OCI-LY1 (cell line): ENCODE data around the gene KCNC2.

Source experiments
- H2AFZ ChIP-seq: fragments of 200-600 bp; sonication (generic), shearing (Covaris generic); 2 replicates; pipeline ENCODE4 v1.6.0; 2014; ENCODE audit warnings: antibody characterized with exemption, mild to moderate bottlenecking, low read length
- H3F3A ChIP-seq: fragments of 200-600 bp; sonication (generic), shearing (Covaris generic); 2 replicates; pipeline ENCODE4 v1.6.0; 2014; ENCODE audit warnings: mild to moderate bottlenecking, antibody characterized with exemption, low read length, moderate library complexity; ENCODE audit not compliant: insufficient read depth
- H3K27ac ChIP-seq: fragments of 200-600 bp; sonication (generic); 2 replicates; pipeline ENCODE4 v1.5.1; 2014; ENCODE audit warnings: low read length, mixed run types, mild to moderate bottlenecking, low read depth; ENCODE audit not compliant: poor library complexity, severe bottlenecking
- H3K27me3 ChIP-seq: fragments of 200-600 bp; sonication (generic); 2 replicates; pipeline ENCODE4 v1.6.0; 2014; ENCODE audit warnings: antibody characterized with exemption, mild to moderate bottlenecking, low read length, moderate library complexity; ENCODE audit not compliant: insufficient read depth
- H3K36me3 ChIP-seq: fragments of 200-600 bp; sonication (generic); 2 replicates; pipeline ENCODE4 v1.6.1; 2014; ENCODE audit warnings: mild to moderate bottlenecking, antibody characterized with exemption, low read length, moderate library complexity, mixed read lengths; ENCODE audit not compliant: insufficient read depth
- H3K4me1 ChIP-seq: fragments of 200-600 bp; sonication (generic); 2 replicates; pipeline ENCODE4 v1.5.1; 2014; ENCODE audit warnings: mild to moderate bottlenecking, low read length, moderate library complexity; ENCODE audit not compliant: insufficient read depth, severe bottlenecking
- H3K4me2 ChIP-seq: fragments of 200-600 bp; sonication (generic), shearing (Covaris generic); 2 replicates; pipeline ENCODE4 v1.6.1; 2014; ENCODE audit warnings: low read length
- H3K4me3 ChIP-seq: fragments of 200-600 bp; sonication (generic); 2 replicates; pipeline ENCODE4 v1.5.1; 2014; ENCODE audit warnings: low read length, low read depth, mild to moderate bottlenecking, mixed read lengths; ENCODE audit not compliant: poor library complexity, severe bottlenecking
- H3K79me2 ChIP-seq: fragments of 200-600 bp; shearing (Covaris generic); 2 replicates; pipeline ENCODE4 v1.6.1; 2016; ENCODE audit warnings: mixed run types, low read length, mixed read lengths; ENCODE audit not compliant: insufficient read depth
- H3K9ac ChIP-seq: fragments of 200-600 bp; sonication (generic), shearing (Covaris generic); 2 replicates; pipeline ENCODE4 v1.6.1; 2014; ENCODE audit warnings: mild to moderate bottlenecking, low read length, mixed read lengths
- H3K9me2 ChIP-seq: fragments of 200-600 bp; sonication (generic), shearing (Covaris generic); 2 replicates; pipeline ENCODE4 v1.6.1; 2014; ENCODE audit warnings: low read depth, mild to moderate bottlenecking, low read length, mixed read lengths
- H3K9me3 ChIP-seq: fragments of 200-600 bp; shearing (Covaris generic); 2 replicates; pipeline ENCODE4 v1.6.1; 2014; ENCODE audit warnings: low read length, mixed read lengths
- H4K20me1 ChIP-seq: fragments of 200-600 bp; sonication (generic), shearing (Covaris generic); 2 replicates; pipeline ENCODE4 v1.6.0; 2016; ENCODE audit warnings: mild to moderate bottlenecking, low read length; ENCODE audit not compliant: insufficient read depth
- CTCF ChIP-seq: fragments of 200-600 bp; sonication (generic), shearing (Covaris generic); IDR thresholded peaks from 2 replicates; pipeline ENCODE4 v1.5.1; 2017; ENCODE audit warnings: mild to moderate bottlenecking, antibody characterized with exemption, low read length, moderate library complexity, mixed read lengths
- EZH2 ChIP-seq: fragments of 200-600 bp; sonication (generic), shearing (Covaris generic); IDR thresholded peaks from 2 replicates; pipeline ENCODE4 v1.8.0; 2017; ENCODE audit warnings: borderline replicate concordance, mixed run types, mild to moderate bottlenecking, antibody characterized with exemption, low read length, moderate library complexity, mixed read lengths

KCNC2 gene

GRCh38 chr12:75007133-75007532 is 202.5 kb downstream of the KCNC2 start:
- Histone ChIP-seq H3K4me1 (no peaks in the 10 kb centered on the region), H3K27ac (no peak overlapping the region), H3K4me2 (no peak overlapping the region), H3K79me2 (no peaks in the 10 kb centered on the region), H3K4me3 (no peak overlapping the region), H4K20me1 (no peaks in the 10 kb centered on the region), H2AFZ (no peak overlapping the region), H3K9me2 (no peaks in the 10 kb centered on the region), H3K27me3 (no peaks in the 10 kb centered on the region), H3F3A (no peaks in the 10 kb centered on the region), H3K9me3 (no peaks in the 10 kb centered on the region), H3K36me3 (no peaks in the 10 kb centered on the region), H3K9ac (no peak overlapping the region)
- no peak for TF ChIP-seq CTCF
- no peak for TF ChIP-seq EZH2

- Histone ChIP-seq H3F3A (no peaks in the 10 kb centered on the region), H3K79me2 (no peaks in the 10 kb centered on the region), H4K20me1 (no peaks in the 10 kb centered on the region), H2AFZ (no peak overlapping the region), H3K36me3 (no peaks in the 10 kb centered on the region), H3K9ac (no peak overlapping the region), H3K27me3 (no peaks in the 10 kb centered on the region), H3K4me1 (no peaks in the 10 kb centered on the region), H3K4me2 (no peak overlapping the region), H3K27ac (no peak overlapping the region), H3K4me3 (no peak overlapping the region), H3K9me3 (no peaks in the 10 kb centered on the region), H3K9me2 (no peaks in the 10 kb centered on the region)
- TF ChIP-seq CTCF: no peak
- no peak for TF ChIP-seq EZH2
Measured at GRCh38 chr12:75000120-75000519, 209.5 kb downstream of the KCNC2 start.

GRCh38 chr12:74999474-74999873 is 210.2 kb downstream of the KCNC2 start:
- no peaks in the 10 kb centered on the region for H3F3A ChIP-seq
- TF ChIP-seq CTCF (no peak), EZH2 (no peak)
- H3K9me3 ChIP-seq: no peaks in the 10 kb centered on the region
- no peak overlapping the region for H3K27ac ChIP-seq
- no peaks in the 10 kb centered on the region for H3K27me3 ChIP-seq
- H3K4me3 ChIP-seq: no peak overlapping the region
- H3K36me3 ChIP-seq: no peaks in the 10 kb centered on the region
- no peak overlapping the region for H3K4me2 ChIP-seq
- H4K20me1 ChIP-seq: no peaks in the 10 kb centered on the region
- H3K4me1 ChIP-seq: no peaks in the 10 kb centered on the region
- H3K79me2 ChIP-seq: no peaks in the 10 kb centered on the region
- no peak overlapping the region for H3K9ac ChIP-seq
- H3K9me2 ChIP-seq: no peaks in the 10 kb centered on the region
- H2AFZ ChIP-seq: no peak overlapping the region
